Kidney (tissue), 14 donors: Measurements from ENCODE around the gene CHAMP1. TPM values are rescaled to one million over a fixed set of nuclear protein-coding genes. Genes with fewer than 3 reads are reported as not detected.

Experiments
- DNase-seq, 5 donors: peaks; one replicate each; pipeline ENCODE4 v3.0.0-alpha.2; 2013 to 2020
- FAIRE-seq: peaks from 2 replicates; lab custom pipeline; 2012; peaks lifted over from hg19 to GRCh38; lab: Jason Lieb, UNC
- H3K27ac ChIP-seq, 2 donors: one replicate each; pipeline ENCODE4 v1.7.0; 2013; ENCODE audit warnings: low read depth in 2 of 2, low read length in 2 of 2, inconsistent platforms in 1 of 2
- H3K27me3 ChIP-seq: one replicate; pipeline ENCODE4 v1.7.1; 2013; ENCODE audit warnings: low read length, inconsistent platforms; ENCODE audit not compliant: control insufficient read depth, insufficient read depth
- H3K36me3 ChIP-seq, 3 donors: one replicate each; pipeline versions ENCODE4 v1.7.0 to v1.7.1; 2013; ENCODE audit warnings: low read length in 3 of 3, control low read depth in 1 of 3, inconsistent platforms in 1 of 3; ENCODE audit not compliant: insufficient read depth in 3 of 3, control insufficient read depth in 2 of 3
- H3K4me1 ChIP-seq, 3 donors: one replicate each; pipeline versions ENCODE4 v1.7.0 to v1.7.1; 2013; ENCODE audit warnings: low read length in 3 of 3, inconsistent platforms in 1 of 3, low read depth in 1 of 3; ENCODE audit not compliant: control insufficient read depth in 2 of 3, insufficient read depth in 2 of 3
- H3K4me3 ChIP-seq, 3 donors: one replicate each; pipeline versions ENCODE4 v1.7.0 to v1.8.1; 2013; ENCODE audit warnings: low read length in 3 of 3, control low read depth in 1 of 3, inconsistent platforms in 1 of 3
- H3K9ac ChIP-seq, 3 donors: one replicate each; pipeline versions ENCODE4 v1.7.0 to v1.7.1; 2013; ENCODE audit warnings: low read length in 3 of 3, control low read depth in 1 of 3, inconsistent platforms in 1 of 3
- H3K9me3 ChIP-seq, 3 donors: one replicate each; pipeline versions ENCODE4 v1.7.0 to v1.7.1; 2013; ENCODE audit warnings: low read length in 3 of 3, control low read depth in 1 of 3, inconsistent platforms in 1 of 3; ENCODE audit not compliant: control insufficient read depth in 2 of 3, insufficient read depth in 1 of 3
- CTCF ChIP-seq: IDR thresholded peaks from 3 replicates; pipeline ENCODE4 v1.5.1; 2012; ENCODE audit warnings: mild to moderate bottlenecking, moderate library complexity, borderline replicate concordance; ENCODE audit not compliant: insufficient read depth; ENCODE audit errors: extremely low read depth
- intact Hi-C: fragments of 100-400 bp; cut with DNase I; formaldehyde crosslinking; loops from one replicate; pipeline ENCODE4 v1.11.1; 2022
- polyA plus RNA-seq: library from polyadenylated mRNA; stranded (reverse); fragments of 350-450 nt; fragmentation: Illumina TruSeq; extraction: RNeasy Lipid Tissue Mini Kit (QIAGEN cat#74804); gene quantifications from one replicate; pipeline ENCODE4 v1.2.3, GENCODE V29; 2014; ENCODE audit warnings: low read depth, low replicate concordance; ENCODE audit not compliant: insufficient read depth
- total RNA-seq: library from RNA; stranded (reverse); fragmentation: NEBNext Ultra II Directional; extraction: Animal tissue kit (Norgen Biotek cat#: 25700); gene quantifications from one replicate; pipeline ENCODE4 v1.2.1, GENCODE V29; 2021
- donor health status: control.
- donor health status: control.
- donor health status: control.
- donor health status: control.
- donor health status: control.
- donor health status: DM: yes; HTN: yes; CAD: no.
- donor health status: Normal renal cell carcinoma (clear cell type).

The CHAMP1 gene
- total and polyA plus RNA-seq, 2 donors from 2014 or later = 5.8 to 23.3 TPM

- Histone ChIP-seq H3K27ac (no peak overlapping the region), H3K4me3 (no peak overlapping the region), H3K4me1 (peaks cover 0 to 14% (median 4%) of the 10 kb centered on the region in 3 donors), H3K27me3 (no peaks in the 10 kb centered on the region), H3K9me3 (no peaks in the 10 kb centered on the region), H3K36me3 (peaks cover 2 to 20% (median 9%) of the 10 kb centered on the region in 3 donors), H3K9ac (no peak overlapping the region)
- intact Hi-C loops = no loop called here
- no peak for TF ChIP-seq CTCF
- no peak for FAIRE-seq
- no peak for DNase-seq
Measured at GRCh38 chr13:114319441-114319913, 5.2 kb downstream of the CHAMP1 start.

- TF ChIP-seq CTCF = no peak
- Histone ChIP-seq H3K4me1 (peaks cover 0 to 12% (median 4%) of the 10 kb centered on the region in 3 donors), H3K4me3 (no peak overlapping the region), H3K27ac (no peak overlapping the region), H3K36me3 (peaks cover 2 to 20% (median 9%) of the 10 kb centered on the region in 3 donors), H3K9ac (no peak overlapping the region), H3K27me3 (no peaks in the 10 kb centered on the region), H3K9me3 (no peaks in the 10 kb centered on the region)
- intact Hi-C loops = no loop called here
- FAIRE-seq (no peak), DNase-seq (no peak)
Measured at GRCh38 chr13:114320065-114320464, 5.8 kb downstream of the CHAMP1 start.

- H3K9ac ChIP-seq = no peak overlapping the region
- H3K27me3 ChIP-seq = no peaks in the 10 kb centered on the region
- H3K36me3 ChIP-seq = peaks cover 2 to 26% (median 9%) of the 10 kb centered on the region in 3 donors
- intact Hi-C loops = no loop called here
- TF ChIP-seq CTCF = no peak
- FAIRE-seq (no peak), DNase-seq (no peak)
- no peaks in the 10 kb centered on the region for H3K9me3 ChIP-seq
- no peak overlapping the region for H3K4me3 ChIP-seq
- peaks cover 0 to 5% (median 4%) of the 10 kb centered on the region in 3 donors for H3K4me1 ChIP-seq
- no peak overlapping the region for H3K27ac ChIP-seq
Measured at GRCh38 chr13:114321256-114321655, 7.0 kb downstream of the CHAMP1 start.

- Histone ChIP-seq H3K4me3 (no peak overlapping the region), H3K4me1 (peaks cover 0 to 4% (median 0%) of the 10 kb centered on the region in 3 donors), H3K9ac (no peak overlapping the region), H3K36me3 (peaks cover 2 to 26% (median 9%) of the 10 kb centered on the region in 3 donors), H3K27me3 (no peaks in the 10 kb centered on the region), H3K9me3 (no peaks in the 10 kb centered on the region), H3K27ac (no peak overlapping the region)
- TF ChIP-seq CTCF = no peak
- FAIRE-seq (no peak), DNase-seq (no peak)
- intact Hi-C loops = no loop called here
Measured at GRCh38 chr13:114323349-114323748, 9.0 kb downstream of the CHAMP1 start.
